Cerebellar nuclear complex (tissue), 1 donor: ENCODE data around the gene NEGR1.
A peak's percentile ranks its signal among the peaks of the same experiment; 100 is the strongest.
"Not testable (repeated sequence)": the region's sequence is repeated elsewhere in the genome, so short reads cannot be mapped to it uniquely, and the experiment has no call there.

Experiments
- DNase-seq, 2 experiments: peaks; one replicate each; lab custom pipeline; 2025; lab: John Stamatoyannopoulos, UW

Gene NEGR1

GRCh38 chr1:72282271-72283021 lies at the start of gene NEGR1:
TSS of gene NEGR1 (minus strand) at chr1:72282539.
- peak; percentile 22 to 74 for DNase-seq

GRCh38 chr1:72326494-72326893 lies 44.2 kb upstream of the NEGR1 start:
- DNase-seq, result no peak

- no peak for DNase-seq
Observed at GRCh38 chr1:72324451-72324850, 42.1 kb upstream of the NEGR1 start.

- no peak for DNase-seq
Observed at GRCh38 chr1:72322910-72323309, 40.6 kb upstream of the NEGR1 start.

DNA sequence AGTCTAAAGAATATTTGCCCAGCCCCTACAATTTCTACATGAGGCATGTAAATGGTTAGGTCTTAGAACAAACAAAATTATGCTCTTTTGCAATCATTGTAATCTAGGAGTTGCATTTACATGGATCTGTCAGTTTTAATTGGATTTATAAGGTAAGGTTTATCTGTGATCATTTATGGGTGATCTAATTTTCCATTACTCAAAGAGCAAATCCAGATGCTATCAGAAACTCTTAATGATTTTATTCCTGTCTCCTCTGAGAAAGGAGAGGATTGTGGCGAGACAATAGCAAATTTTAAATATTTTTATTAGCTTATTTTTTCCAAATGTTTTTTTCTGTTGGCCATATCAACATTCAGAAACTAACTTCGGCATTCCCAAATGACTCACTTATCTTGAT lies 14.2 kb upstream of the NEGR1 start:
- DNase-seq, result no peak

GRCh38 chr1:72288886-72289285 lies 6.5 kb upstream of the NEGR1 start:
- no peak for DNase-seq

GRCh38 chr1:72286401-72286800 lies 4.1 kb upstream of the NEGR1 start:
- DNase-seq, result no peak

DNA sequence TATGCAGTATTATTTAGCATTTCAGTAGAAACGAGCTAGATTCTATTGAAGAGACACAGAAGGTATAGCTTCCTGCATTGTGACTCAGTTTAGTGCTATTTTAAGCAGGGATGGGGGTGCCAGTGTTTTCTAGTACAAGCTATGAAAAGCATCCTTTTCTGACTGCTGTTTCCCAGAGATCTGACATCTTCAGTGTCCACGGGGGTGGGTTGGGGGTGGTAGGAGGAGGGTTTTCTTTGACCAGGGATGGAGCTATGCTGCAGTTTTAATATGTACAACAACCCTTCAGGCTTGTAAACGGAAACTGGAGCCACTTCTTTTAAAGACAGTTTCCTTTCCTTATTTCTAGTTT lies 2.7 kb upstream of the NEGR1 start:
- DNase-seq, result no peak

DNA sequence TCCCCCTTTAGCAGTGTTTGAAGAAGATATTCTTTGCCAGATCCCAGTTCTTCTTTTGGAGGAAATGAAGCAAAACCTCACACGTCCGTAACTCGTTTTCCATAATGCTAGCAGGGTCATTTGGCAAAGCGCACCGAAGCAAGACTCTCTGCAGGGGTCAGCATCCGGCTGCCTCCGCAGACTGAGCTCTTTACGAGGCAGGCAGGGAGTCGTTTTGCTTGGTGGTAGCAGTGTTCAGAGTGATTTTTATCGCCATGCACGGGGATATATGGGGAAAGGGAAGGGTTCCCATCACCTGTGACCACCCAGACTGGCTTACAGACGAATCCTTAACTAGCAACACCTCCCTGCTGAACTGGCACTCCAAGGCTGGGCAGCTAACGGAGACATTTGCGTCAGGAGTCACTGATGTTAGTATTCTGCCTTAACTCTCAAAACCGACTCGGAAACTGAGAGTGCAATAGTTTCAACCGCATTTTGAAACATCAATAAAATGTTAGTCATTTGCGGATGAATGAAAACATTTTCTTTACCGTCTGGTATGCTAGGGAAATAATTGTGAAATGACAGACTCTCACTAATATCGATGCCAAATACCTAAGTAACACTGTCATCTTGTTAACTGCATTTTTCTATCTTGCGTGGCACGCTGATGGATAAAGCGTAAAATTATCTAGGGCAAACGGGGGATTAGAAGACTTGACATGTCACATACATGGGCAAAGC lies 2.2 kb upstream of the NEGR1 start:
- DNase-seq, result peak in 1 of 2 experiments; percentile 44

DNA sequence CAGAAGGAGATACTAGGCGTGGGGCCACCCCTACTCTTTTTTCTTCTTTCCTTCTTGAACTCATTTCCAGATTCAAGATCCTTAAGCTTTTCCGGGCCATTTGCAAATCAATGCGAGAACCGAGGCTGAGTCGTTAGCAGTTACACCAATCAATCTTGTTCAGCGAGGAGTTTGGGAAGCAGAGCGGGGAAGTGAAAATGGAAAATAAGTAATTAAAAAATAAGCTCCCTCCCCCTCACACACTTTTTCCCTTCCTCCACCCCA lies 1.7 kb upstream of the NEGR1 start:
- no peak for DNase-seq

DNA sequence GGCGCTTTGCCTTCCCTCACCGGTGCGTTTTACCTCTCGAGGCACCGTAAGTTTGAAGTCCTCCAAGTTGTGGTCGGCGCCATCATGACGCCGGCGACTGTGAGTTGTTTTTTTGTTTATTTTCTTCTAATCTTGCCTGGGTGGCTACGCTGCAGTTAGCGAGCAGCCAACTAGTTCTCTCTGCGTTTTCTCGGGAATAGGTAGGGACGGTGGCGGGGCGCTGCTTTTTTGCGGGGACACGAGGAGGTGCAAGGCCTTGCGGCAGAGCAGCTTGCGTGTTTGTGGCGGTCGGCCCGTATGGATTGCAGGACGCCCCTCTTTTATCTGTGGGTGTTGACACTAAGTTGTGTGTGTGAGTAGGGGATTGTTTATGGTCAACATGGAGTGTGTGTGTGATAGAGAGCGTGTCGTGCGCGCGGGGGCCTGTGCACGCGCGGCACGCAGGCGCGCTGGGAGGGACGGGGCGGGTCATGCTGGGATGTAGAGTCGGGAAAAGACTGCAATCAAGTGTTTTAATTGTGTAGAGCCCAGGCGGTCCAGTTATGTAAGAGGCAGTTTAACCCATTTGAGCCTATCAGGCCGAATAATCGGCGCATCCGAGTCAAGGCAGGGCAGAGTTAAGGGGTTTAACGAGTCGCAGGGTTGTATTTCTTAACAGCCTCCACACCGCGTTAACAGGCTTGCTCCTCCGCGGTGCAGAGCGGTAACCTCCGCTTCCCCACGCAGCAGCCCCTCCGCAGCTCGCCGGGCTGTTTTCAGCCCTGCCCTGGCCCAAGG lies 1.2 kb upstream of the NEGR1 start:
- DNase-seq, result peak; percentile 54 to 80

- no peak for DNase-seq
Observed at GRCh38 chr1:72283022-72283306, 625 bp upstream of the NEGR1 start.

DNA sequence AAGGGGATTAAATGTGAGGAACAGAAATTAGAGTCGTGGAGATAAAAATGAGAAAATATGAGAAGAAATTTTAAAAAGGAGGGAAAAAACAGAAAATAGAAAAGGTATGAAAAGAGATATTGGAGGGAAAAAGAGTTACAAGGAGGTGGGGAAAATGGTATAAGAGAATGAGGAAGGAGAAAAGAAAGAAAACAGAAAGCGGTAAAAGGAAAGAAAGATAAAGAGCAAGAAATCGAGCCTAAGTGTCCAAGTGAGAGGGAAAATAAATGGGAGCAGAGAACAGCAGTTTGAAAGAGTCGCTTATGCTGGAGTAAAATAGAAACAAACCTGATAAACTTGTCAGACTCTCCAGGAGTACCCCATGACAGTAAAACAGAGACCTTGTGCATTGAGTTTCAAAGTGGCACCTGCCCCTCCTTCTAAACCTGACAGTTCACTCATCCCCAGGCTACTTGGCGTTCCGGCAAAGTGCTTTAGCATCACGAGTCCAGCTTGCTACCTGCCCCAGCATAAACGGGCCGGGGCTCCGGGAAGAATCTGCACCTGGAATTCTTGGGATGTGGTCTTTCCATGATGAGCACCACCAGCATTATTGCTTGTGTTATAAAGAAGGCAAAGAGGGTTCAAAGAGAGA lies 585 bp downstream of the NEGR1 start:
- DNase-seq, result no peak

DNA sequence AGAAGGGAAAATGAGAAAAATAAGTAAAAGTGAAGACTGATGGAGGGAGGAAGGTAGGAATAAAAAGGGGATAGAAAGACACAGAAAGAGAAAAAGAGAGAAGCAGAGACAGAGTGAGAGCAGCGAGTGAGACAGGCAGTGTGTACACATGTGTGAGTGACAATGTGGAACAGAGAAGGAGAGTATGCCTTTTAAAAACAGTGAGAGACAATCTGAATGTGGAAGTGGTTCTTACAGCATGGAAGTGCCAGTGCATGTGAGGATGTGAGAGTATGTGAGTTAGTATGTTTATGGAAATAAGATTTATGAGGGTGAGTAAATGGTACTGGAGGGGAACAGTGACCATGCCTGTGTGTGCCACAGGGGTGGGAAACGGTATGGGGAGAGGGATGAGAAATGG lies 1.2 kb downstream of the NEGR1 start:
- DNase-seq, result peak in 1 of 2 experiments; percentile 44

GRCh38 chr1:72280711-72281110 lies 1.6 kb downstream of the NEGR1 start:
- DNase-seq, result no peak

DNA sequence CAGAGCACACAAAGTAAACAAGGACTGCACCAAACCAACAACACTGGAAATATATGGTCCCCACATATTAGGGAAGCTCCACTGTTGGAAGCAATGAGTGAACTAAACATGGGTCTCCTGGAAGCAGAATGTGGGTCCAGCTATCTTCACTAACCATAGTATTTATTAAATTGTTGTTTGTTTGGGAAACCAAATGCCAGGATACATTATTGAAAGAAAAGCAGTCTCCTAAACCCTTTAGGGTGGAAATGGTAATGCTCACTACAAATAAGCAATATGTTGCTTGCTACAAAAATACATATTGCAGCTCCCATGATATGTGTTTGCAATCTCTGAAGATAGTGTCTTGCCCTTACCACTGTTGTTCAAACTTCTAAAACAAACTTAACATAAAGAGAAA lies 2.2 kb downstream of the NEGR1 start:
- no peak for DNase-seq

DNA sequence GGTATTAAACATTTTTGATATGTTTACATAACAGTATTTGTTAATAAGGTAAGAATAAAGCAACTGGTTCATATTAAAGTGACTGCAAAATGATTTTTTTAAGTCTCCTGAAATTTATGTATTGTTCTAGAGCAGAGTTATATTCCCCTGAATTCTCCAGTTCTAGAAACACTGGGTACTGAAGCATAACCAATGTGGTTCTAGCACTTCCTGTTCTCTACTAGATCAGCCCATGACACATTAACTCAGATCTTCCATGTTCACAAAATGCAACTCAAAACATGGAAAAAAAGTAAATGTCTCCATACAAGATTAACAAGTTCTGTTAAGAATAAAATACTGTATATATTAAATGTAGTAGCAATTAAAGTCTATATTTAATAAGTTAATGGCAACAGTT lies 3.9 kb downstream of the NEGR1 start:
- no peak for DNase-seq

- DNase-seq, result no peak
Observed at GRCh38 chr1:72271555-72272085, 10.7 kb downstream of the NEGR1 start.

- DNase-seq, result no peak
Observed at GRCh38 chr1:72262735-72263134, 19.6 kb downstream of the NEGR1 start.

- DNase-seq, result no peak
Observed at GRCh38 chr1:72253132-72253531, 29.2 kb downstream of the NEGR1 start.

DNA sequence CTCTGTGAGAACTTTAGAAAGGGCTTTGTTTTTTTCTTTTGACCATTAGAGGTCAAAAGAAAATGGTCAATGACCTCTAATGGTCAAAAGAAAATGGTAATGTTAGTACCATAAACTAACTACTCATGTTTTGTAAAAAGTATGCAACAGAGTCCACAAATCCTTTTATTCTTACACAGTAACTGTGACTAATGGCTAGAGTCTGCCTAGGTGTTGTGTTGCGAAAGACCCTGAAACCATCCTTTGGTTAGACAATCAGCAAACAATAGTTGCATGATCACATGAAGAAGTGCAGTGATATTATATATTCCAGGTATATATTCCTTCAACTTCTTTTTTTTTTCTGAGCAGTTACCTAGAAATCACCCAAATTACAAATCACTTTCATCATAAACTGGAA lies 40.9 kb downstream of the NEGR1 start:
- DNase-seq, result no peak

GRCh38 chr1:72235931-72236330 lies 46.4 kb downstream of the NEGR1 start:
- not testable (repeated sequence) for DNase-seq

- DNase-seq, result no peak
Observed at GRCh38 chr1:72235062-72235461, 47.3 kb downstream of the NEGR1 start.
